Thyroid gland (tissue), 4 donors: ENCODE measurements around the gene YPEL2.

Experiments used
- POLR2A ChIP-seq, 2 donors: fragments of 450-650 bp; IDR thresholded peaks; one replicate each; pipeline ENCODE4 v1.6.1; 2017; ENCODE audit warnings: antibody characterized with exemption in 2 of 2, mild to moderate bottlenecking in 2 of 2, moderate library complexity in 1 of 2
- TF ChIP-seq, protein P1 (sequence below), 6 experiments: fragments of 200-600 bp in 3 of 6; fragments of 450-650 bp in 3 of 6; sonication (generic) in 3 of 6; IDR thresholded peaks; one replicate each; pipeline ENCODE4 v1.5.1; 2016 to 2019; ENCODE audit warnings: antibody characterized with exemption in 6 of 6, mild to moderate bottlenecking in 2 of 6, inconsistent platforms in 1 of 6, moderate library complexity in 1 of 6

DNA sequence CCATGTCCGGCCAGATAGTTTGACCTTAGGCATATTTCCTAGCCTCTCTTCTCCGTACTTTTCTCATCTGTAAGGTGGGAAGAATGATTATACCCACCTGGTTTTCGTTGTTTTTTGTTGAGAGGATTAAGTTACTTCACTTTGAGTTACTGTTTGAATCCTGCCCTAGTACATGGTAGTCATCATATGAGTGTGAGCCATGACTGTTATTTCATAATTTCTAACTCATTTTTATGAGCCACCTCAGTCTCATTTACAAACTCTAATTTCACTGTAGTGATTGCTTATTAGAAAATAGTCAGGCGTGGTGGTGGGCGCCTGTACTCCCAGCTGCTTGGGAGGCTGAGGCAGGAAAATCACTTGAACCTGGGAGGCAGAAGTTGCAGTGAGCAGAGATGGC is 45.1 kb downstream of the YPEL2 start:
- TF ChIP-seq, protein P1, sequence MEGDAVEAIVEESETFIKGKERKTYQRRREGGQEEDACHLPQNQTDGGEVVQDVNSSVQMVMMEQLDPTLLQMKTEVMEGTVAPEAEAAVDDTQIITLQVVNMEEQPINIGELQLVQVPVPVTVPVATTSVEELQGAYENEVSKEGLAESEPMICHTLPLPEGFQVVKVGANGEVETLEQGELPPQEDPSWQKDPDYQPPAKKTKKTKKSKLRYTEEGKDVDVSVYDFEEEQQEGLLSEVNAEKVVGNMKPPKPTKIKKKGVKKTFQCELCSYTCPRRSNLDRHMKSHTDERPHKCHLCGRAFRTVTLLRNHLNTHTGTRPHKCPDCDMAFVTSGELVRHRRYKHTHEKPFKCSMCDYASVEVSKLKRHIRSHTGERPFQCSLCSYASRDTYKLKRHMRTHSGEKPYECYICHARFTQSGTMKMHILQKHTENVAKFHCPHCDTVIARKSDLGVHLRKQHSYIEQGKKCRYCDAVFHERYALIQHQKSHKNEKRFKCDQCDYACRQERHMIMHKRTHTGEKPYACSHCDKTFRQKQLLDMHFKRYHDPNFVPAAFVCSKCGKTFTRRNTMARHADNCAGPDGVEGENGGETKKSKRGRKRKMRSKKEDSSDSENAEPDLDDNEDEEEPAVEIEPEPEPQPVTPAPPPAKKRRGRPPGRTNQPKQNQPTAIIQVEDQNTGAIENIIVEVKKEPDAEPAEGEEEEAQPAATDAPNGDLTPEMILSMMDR (IDR thresholded peaks at IDR 0.05), result no peak
- TF ChIP-seq POLR2A (IDR thresholded peaks at IDR 0.05), result no peak
